ENCODE measurements around the gene RARG. TPM values are rescaled to one million over a fixed set of nuclear protein-coding genes. Genes with fewer than 3 reads are reported as not detected.

RARG gene
- total and polyA plus RNA-seq, 2 of the 4 experiments (the other 2 are of a cell fraction), result 7.9 to 30.9 TPM

GRCh38 chr12:53191885-53192530 lies 40.0 kb downstream of the RARG start:
- H2AFZ ChIP-seq (replicated peaks; ENCODE audit: low read length, poor library complexity), result no peak overlapping the region
- no peak overlapping the region for H4K5ac ChIP-seq (ENCODE audit: low read depth, low read length)
- H2BK120ac ChIP-seq (ENCODE audit: low read depth, low read length), result no peak overlapping the region
- no peak overlapping the region for H2AK5ac ChIP-seq (ENCODE audit: low read depth, low read length)
- H4K91ac ChIP-seq (ENCODE audit: insufficient read depth, low read depth, low read length), result no peak overlapping the region
- no peak overlapping the region for H3K23ac ChIP-seq (ENCODE audit: low read depth, low read length)
- no peak overlapping the region for H3K4me2 ChIP-seq (ENCODE audit: low read depth, low read length)
- 83% methylated on average over 6 of the region's 14 CpGs; no CpG with 5 or more reads in 1 of the 2 experiments for WGBS, 2 experiments (ENCODE audit: extremely low coverage in 2 of 2, insufficient read length in 1 of 2)
- ChIA-PET CTCF (no interaction called here), POLR2A (ENCODE audit: unreplicated experiment) (no interaction called here)
- DNase-seq (no peak), ATAC-seq (ENCODE audit: low read depth) (no peak)
- no peak overlapping the region for H2BK15ac ChIP-seq (ENCODE audit: low read depth, low read length)
- no peak overlapping the region for H3K9ac ChIP-seq (ENCODE audit: low read depth, low read length)
- no peak overlapping the region for H3K4me3 ChIP-seq (ENCODE audit: insufficient read depth, low read depth, low read length)
- no peak overlapping the region for H4K8ac ChIP-seq (ENCODE audit: low read depth in 2 of 2, low read length in 2 of 2)
- H2BK20ac ChIP-seq (ENCODE audit: low read depth, low read length), result no peak overlapping the region
- peaks cover 23% of the 10 kb centered on the region for H3K36me3 ChIP-seq (ENCODE audit: control insufficient read depth, insufficient read depth, low read length)
- H3K14ac ChIP-seq (replicated peaks; ENCODE audit: low read depth, low read length), result no peak overlapping the region; the same call in 1 of the 2 replicates
- intact Hi-C loops (cut with micrococcal nuclease), result no loop called here
- H3K79me1 ChIP-seq (ENCODE audit: low read depth in 1 of 2, low read length in 2 of 2), result peaks cover 0 to 13% of the 10 kb centered on the region in 2 experiments; a peak in 1 of 4 replicates
- TF ChIP-seq SMC3 (IDR thresholded peaks at IDR 0.05; ENCODE audit: low read depth, low read length) (no peak), MAZ (IDR thresholded peaks at IDR 0.05; ENCODE audit: borderline replicate concordance, low read depth, low read length) (no peak), RCOR1 (IDR thresholded peaks at IDR 0.05; ENCODE audit: insufficient replicate concordance, low read length) (no peak), CEBPB (IDR thresholded peaks at IDR 0.05; ENCODE audit: low read depth, low read length) (no peak), RFX5 (IDR thresholded peaks at IDR 0.05; ENCODE audit: low read depth, low read length) (no peak), CHD1 (IDR thresholded peaks at IDR 0.05; ENCODE audit: low read depth, low read length) (no peak), POLR2A (IDR thresholded peaks at IDR 0.05; ENCODE audit: low read depth, low read length) (no peak), USF2 (IDR thresholded peaks at IDR 0.05; ENCODE audit: low read depth, low read length) (no peak), FOS (IDR thresholded peaks at IDR 0.05; ENCODE audit: low read depth, low read length) (no peak), NFE2L2 (IDR thresholded peaks at IDR 0.05; ENCODE audit: low read depth, low read length) (no peak), CTCF (conservative IDR thresholded peaks at IDR 0.05; ENCODE audit: low read depth, low read length) (no peak), MAFK (IDR thresholded peaks at IDR 0.05; ENCODE audit: low read depth, low read length) (no peak)
- H3K4ac ChIP-seq (ENCODE audit: low read depth, low read length), result no peak overlapping the region
- no peak overlapping the region for H2AK9ac ChIP-seq (replicated peaks; ENCODE audit: low read depth, low read length, poor library complexity)
- BruUV-seq (replicated peaks), result no TSS peak
- dilution Hi-C loops (cut with HindIII; ENCODE audit: low sequenced_read_pairs, unreplicated experiment), result no loop called here
- H4K20me1 ChIP-seq (ENCODE audit: insufficient read depth, low read length), result no peaks in the 10 kb centered on the region
- in situ Hi-C loops (cut with MboI; ENCODE audit: low sequenced_read_pairs), result no loop called here
- H3K9me3 ChIP-seq (ENCODE audit: control insufficient read depth, insufficient read depth, low read length), result no peaks in the 10 kb centered on the region
- no peak overlapping the region for H3K27ac ChIP-seq (ENCODE audit: insufficient read depth, low read length)
- no peaks in the 10 kb centered on the region for H3K27me3 ChIP-seq (ENCODE audit: control insufficient read depth, insufficient read depth, low read length)
- H3K4me1 ChIP-seq (ENCODE audit: control insufficient read depth, insufficient read depth, low read length), result no peaks in the 10 kb centered on the region; the same call in 1 of the 2 replicates
- peaks cover 14% of the 10 kb centered on the region for H3K9me1 ChIP-seq (ENCODE audit: insufficient read depth, low read length)
- H3K56ac ChIP-seq (ENCODE audit: extremely low read depth, insufficient read depth, low read length), result no peak overlapping the region
- no peak overlapping the region for H3K18ac ChIP-seq (ENCODE audit: low read depth, low read length)
- no peak overlapping the region for H2BK5ac ChIP-seq (ENCODE audit: low read depth, low read length, poor library complexity, severe bottlenecking)
